Fibroblast of villous mesenchyme (primary cell): ENCODE results near the gene HKDC1. TPM values are rescaled to one million over a fixed set of nuclear protein-coding genes. Genes with fewer than 3 reads are reported as not detected.

Source experiments
- DNase-seq: peaks from one replicate; pipeline ENCODE4 v3.0.0-alpha.2; 2010; ENCODE audit warnings: low read depth
- H3K4me3 ChIP-seq: 2 replicates; pipeline ENCODE4 v1.5.1; 2011; ENCODE audit warnings: low read depth, mild to moderate bottlenecking, low read length
- total RNA-seq: library from RNA; depleted of rRNA; stranded (reverse); fragments of >200 nt; gene quantifications from 2 replicates; pipeline ENCODE4 v1.2.3, GENCODE V29; 2012
- TF ChIP-seq, protein P1 (sequence below): IDR thresholded peaks from 2 replicates; pipeline ENCODE4 v1.5.1; 2012; ENCODE audit warnings: low read depth, mild to moderate bottlenecking, low read length; ENCODE audit not compliant: insufficient read depth

HKDC1 gene
- total RNA-seq, 1 donor = 0.43 TPM

DNA sequence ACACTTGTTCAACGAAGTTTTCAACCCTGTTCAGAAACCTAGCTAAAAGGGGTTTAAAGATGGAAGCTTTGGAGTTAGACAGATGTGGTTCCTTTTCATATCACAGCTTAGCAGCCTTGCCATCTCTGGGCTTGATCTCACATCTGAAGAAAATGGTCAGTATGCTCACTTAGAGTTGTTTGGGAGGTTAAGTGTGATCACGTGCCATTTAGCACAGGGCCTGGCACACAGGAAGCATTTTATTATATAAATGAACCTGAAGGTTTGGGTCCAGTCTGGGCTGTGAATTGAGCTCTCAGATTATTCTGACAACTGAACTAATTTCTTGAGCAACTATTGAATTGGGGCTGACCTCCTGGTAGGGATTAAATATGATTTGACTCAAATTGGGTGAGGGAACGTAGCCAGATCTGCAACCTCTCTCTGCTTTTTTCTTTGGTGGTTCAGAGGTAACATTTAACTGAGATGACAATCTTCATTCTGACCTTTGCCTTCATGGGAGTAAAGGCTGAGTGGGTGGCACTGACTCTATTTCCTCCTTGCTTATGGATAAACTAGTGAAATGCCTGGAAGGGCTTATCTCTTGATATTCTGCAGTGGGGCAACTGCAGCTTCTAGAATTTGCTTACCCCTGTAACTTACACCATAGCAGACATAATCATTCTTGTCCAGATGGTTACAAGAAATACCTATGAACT, 10.2 kb upstream of the HKDC1 start:
- no peak for DNase-seq
- TF ChIP-seq, protein P1, sequence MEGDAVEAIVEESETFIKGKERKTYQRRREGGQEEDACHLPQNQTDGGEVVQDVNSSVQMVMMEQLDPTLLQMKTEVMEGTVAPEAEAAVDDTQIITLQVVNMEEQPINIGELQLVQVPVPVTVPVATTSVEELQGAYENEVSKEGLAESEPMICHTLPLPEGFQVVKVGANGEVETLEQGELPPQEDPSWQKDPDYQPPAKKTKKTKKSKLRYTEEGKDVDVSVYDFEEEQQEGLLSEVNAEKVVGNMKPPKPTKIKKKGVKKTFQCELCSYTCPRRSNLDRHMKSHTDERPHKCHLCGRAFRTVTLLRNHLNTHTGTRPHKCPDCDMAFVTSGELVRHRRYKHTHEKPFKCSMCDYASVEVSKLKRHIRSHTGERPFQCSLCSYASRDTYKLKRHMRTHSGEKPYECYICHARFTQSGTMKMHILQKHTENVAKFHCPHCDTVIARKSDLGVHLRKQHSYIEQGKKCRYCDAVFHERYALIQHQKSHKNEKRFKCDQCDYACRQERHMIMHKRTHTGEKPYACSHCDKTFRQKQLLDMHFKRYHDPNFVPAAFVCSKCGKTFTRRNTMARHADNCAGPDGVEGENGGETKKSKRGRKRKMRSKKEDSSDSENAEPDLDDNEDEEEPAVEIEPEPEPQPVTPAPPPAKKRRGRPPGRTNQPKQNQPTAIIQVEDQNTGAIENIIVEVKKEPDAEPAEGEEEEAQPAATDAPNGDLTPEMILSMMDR = no peak
- no peak overlapping the region for H3K4me3 ChIP-seq

- TF ChIP-seq, protein P1 = no peak
- H3K4me3 ChIP-seq = no peak overlapping the region
- no peak for DNase-seq
Measured at GRCh38 chr10:69211104-69211503, 9.0 kb upstream of the HKDC1 start.

- TF ChIP-seq, protein P1 = no peak
- DNase-seq = no peak
- H3K4me3 ChIP-seq = no peak overlapping the region
Measured at GRCh38 chr10:69211524-69211923, 8.6 kb upstream of the HKDC1 start.

- TF ChIP-seq, protein P1 = no peak
- H3K4me3 ChIP-seq = no peak overlapping the region
- no peak for DNase-seq
Measured at GRCh38 chr10:69213591-69214311, 6.4 kb upstream of the HKDC1 start.

DNA sequence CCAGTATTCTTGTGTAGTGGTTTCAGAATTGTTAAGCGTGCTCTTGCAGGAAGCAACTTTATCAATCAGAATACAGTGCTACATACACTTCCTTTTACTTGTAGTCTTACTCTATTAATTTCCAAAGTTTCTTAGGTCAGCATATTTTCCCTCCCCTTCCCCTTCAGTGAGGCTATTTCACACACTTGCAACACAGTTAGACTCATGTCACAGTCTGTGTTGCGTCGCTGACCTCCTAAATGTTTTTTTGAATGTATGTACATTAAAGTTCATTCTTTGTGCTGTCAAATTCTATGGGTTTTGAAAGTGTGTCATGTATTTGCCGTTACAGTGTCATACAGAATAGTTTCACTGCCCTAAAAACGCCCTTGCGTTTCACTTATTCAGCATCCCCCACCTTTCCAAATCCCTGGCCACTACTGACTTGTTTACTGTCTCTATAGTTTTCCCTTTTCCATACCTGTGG, 5.4 kb upstream of the HKDC1 start:
- TF ChIP-seq, protein P1 = no peak
- DNase-seq = no peak

DNA sequence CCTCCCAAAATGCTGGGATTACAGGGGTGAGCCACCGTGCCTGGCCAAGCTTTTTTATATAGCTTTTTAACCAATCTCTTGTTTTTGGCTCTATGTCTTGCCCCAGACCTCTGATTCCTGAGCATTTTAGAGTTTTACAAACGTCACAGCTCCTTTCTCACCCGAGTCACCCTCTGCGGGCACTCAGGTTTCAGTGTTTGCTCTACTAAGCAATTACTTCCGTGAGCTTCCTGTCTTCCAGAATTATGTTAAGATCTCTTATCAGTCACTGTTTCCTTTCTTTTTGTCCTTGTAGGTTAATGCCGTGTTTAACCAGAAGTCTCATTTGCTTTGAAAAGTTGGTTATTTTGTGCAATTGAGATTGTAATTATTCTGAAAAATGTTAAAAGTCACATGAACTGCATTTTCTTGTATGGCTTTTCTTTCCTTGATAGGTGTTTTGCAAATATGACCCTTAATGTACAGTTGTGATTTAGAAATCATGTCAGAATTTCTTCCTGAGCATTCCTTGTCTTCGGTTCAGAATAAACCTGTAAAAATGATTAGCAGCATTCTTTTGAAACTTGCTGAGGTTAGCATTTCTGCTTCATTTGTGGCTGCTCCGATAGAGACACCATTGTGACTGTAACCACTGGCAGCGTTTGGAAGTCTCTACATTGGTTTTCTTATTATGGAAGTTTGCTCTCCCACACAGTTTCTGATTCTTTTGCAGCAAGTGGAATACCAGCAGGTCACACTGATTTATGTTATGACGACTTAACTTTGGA, 4.5 kb upstream of the HKDC1 start:
- H3K4me3 ChIP-seq = no peak overlapping the region
- TF ChIP-seq, protein P1 = no peak
- DNase-seq = peak; percentile 24

More for the DNA sequence above, 5.4 kb upstream of the HKDC1 start:
- no peak overlapping the region for H3K4me3 ChIP-seq
